Glomerular endothelial cell (primary cell): Measurements from ENCODE around the gene JARID2. TPM values are rescaled to one million over a fixed set of nuclear protein-coding genes. Genes with fewer than 3 reads are reported as not detected.

Experiments
- DNase-seq: peaks from one replicate; pipeline ENCODE4 v3.0.0-alpha.2; 2011; ENCODE audit warnings: low read depth, low spot score; ENCODE audit errors: extremely low read depth
- total RNA-seq: library from RNA; depleted of rRNA; stranded (reverse); fragments of >200 nt; gene quantifications from 2 replicates; pipeline ENCODE4 v1.2.3, GENCODE V29; 2015

The JARID2 gene
- 10.2 and 16.7 TPM in 2 replicates for total RNA-seq

GRCh38 chr6:15245361-15246216, at the start of gene JARID2:
TSS of gene JARID2 (plus strand) at chr6:15246069. CDS start at chr6:15246540, 471 bp downstream.
- DNase-seq, result peak; percentile 82

- no peak for DNase-seq
Observed at GRCh38 chr6:15200087-15200486, 45.8 kb upstream of the JARID2 start.

DNA sequence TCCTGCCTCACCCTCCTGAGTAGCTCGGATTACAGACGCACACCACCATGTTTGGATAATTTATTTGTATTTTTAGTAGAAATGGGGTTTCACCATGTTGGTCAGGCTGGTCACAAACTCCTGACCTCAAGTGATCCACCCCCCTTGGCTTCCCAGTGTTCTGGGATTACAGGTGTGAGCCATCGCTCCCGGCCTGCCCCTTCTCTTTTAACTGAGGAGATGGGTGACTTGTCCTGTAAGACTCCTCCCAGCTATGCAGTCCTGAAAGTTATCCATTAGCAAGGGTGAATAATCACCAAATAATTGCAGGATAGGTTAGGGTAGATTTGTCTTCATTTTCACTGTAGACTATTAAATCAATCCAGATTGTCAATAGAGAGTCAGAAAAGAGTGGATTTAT, 40.5 kb upstream of the JARID2 start:
- DNase-seq, result no peak

DNA sequence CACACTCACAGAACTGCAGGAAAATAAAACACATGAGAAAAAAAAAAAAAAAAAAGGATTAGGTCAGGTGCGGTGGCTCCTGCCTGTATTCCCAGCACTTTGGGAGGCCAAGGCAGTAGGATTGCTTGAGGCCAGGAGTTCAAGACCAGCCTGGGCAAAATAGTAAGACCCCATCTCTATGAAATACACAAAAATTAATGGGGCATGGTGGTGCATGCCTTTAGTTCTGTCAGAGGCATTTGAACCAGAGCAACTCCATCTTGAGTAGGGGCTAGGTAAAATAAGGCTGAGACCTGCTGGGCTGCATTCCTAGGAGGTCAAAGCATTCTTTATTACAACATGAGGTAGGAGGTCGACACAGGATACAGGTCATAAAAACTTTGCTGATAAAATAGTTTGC, 39.0 kb upstream of the JARID2 start:
- DNase-seq, result no peak

DNA sequence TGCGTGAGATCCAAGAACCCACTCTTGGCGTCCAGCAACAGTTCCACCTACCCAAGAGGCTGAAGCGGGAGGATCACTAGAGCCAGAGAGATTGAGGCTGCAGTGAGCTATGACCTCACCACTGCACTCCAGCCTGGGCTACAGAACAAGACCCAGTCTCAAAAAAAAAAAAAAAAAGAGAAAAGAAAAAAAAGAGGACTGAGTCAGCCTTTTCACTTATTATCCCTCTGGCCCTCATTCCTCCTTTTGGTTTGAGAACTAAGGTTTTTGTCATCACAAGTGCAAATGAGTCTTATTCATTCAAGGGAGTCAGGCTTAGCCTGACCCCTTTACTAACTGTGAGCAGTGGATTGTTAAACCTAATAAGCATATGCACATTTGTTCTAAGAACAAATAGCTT, 37.9 kb upstream of the JARID2 start:
- no peak for DNase-seq

GRCh38 chr6:15213838-15214400, 31.9 kb upstream of the JARID2 start:
- no peak for DNase-seq

- no peak for DNase-seq
Observed at GRCh38 chr6:15218401-15218800, 27.5 kb upstream of the JARID2 start.

DNA sequence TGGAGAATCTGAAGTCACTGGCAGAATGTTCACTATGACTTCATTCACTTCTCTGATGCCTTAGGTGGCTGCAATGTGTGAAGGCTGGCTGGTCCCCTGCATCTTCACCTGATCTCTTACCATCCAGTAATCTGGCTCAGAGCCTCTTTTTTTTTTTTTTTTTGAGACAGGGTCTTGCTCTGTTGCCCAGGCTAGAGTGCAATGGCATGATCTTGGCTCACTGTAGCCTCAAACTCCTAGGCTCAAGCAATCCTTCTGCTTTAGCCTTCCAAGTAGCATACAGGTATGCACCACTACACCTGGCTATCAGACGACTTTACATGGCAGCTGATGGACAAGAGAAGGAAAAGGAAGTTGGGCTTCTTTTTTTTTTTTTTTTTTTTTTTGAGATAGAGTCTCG, 25.8 kb upstream of the JARID2 start:
- no peak for DNase-seq

GRCh38 chr6:15227827-15228318, 18.0 kb upstream of the JARID2 start:
- no peak for DNase-seq

DNA sequence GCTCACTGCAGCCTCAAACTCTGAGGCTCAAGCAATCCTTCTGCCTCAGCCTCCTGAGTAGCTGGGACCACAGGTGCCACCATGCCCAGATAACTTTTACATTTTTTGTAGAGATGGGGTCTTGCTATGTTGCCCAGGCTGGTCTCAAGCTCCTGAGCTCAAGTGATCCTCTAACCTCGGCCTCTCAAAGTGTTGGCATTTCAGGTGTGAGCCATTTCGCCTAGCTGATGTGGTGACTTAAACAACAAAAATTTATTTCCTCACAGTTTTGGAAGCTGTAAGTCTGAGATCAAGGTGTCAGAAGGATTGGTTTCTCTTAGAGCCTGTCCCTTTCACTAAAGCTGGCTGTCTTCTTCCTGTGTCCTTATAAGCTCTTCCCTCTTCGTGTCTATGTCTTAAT, 15.0 kb upstream of the JARID2 start:
- DNase-seq, result no peak

- no peak for DNase-seq
Observed at GRCh38 chr6:15232836-15233510, 12.9 kb upstream of the JARID2 start.

DNA sequence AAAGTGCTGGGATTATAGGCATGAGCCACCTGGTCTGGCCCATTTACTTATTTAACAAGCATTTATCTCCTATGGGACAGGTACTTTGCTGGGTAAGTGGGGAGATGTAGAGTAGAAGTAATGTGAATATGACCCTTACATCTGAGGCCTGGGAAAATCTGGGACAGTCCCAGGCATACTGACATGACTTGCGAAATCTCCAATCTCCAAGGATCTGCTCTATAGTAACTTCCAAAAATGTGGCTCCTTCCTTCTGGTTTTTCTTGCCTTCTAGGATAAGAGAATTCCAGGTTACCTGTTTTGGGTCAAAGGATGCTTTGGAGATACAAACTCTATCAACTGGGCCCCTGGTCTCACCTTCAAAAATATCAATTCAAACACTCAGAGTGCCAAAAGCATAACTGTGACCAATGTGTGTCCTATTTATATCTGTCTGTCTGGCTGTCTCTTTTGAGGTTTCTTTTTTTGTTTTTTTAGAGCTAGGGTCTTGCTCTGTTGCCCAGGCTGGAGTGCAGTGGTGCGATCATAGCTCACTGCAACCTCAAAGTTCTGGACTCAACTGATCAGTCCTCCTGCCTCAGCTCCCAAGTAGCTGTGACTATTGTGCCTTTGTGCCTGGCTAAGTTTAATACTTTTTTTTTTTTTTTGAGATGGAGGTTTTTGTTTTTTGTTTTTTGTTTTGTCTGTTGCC, 11.7 kb upstream of the JARID2 start:
- DNase-seq, result no peak

GRCh38 chr6:15239616-15240364, 6.1 kb upstream of the JARID2 start:
- no peak for DNase-seq

GRCh38 chr6:15242503-15242902, 3.4 kb upstream of the JARID2 start:
- no peak for DNase-seq

DNA sequence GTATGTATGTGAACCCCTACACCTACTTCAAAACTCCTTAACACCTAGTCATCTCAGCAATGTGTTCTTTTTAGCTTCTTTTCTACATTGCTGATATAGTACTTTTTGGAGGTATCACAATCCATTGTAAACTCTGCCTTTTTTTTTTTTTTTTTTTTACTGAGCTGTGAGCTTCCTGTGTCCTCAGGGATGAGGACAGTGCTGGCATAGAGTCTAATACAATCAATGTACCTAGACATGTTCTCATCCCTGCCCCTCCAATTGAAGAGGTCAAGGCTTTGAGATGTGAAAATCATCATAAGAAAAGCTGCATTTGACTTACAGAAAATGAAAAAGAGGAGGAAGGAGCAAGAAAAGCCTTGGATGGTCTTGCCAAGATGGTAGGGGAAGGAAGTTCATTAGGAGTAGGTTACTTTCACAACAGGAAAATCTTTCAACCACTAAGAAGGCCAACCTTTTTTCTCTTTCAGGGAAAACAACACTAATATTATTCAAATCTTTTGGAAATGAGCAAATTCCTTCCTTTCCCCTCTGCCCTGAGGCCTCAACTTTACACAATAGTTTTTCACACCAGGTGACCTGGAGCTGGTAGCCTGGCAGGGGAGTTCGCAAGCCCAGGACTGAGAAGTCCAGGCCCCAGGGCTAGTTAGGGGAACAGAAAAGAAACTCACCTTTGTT, 2.8 kb upstream of the JARID2 start:
- DNase-seq, result no peak

DNA sequence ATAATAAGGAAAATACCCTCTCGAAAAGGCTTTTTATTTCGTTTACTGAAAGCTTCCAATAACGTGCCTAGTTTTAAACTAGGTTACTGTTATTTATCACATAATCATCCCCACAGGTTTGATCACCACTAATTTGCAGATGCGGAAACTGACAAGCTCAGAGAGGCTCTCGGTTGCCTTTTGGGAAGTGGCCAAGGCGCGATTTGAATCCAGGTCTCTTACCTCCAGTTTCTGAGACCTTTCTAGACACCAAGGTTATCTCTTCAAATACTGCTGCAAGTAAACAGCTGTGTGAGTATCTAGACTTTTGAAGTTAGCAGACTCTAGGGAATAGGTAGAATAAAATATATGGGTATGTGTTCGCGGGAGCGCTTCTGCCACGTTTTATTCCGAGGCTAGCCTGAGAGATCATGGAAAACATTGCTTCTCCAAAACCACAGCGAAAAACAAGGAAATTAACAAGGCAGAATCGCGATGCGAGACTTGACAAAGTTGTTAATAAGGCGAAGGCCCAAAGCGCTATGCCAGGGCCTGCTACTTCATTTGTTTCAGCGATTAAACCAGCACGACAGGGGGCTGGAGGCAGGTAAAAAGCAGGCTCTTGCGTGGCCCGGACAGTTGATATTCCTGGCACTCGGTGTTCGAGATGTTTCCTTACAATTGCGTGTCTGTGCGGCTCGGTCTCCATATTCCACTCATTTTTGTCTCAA, 1.8 kb upstream of the JARID2 start:
- DNase-seq, result no peak

- no peak for DNase-seq
Observed at GRCh38 chr6:15244620-15245360, 1.1 kb upstream of the JARID2 start.

DNA sequence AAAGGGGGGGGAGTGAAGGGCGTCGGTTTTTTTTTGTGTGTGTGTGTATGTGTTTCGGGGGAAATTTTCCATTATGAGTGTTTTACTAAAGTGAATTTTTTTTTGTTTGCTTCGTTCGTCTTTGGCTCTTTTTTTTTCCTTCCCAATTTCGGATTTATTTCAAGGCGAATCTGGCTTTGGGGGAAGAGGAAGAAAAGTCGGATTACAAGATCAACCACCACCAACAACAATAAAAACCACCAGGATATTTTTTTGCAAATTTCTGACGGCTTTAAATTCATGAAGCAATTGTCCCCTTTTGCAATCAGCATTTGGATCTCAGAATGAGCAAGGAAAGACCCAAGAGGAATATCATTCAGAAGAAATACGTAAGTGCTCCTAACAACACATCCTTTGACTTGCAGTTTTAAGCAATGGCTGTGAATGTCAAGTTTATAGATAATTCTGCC, 372 bp downstream of the JARID2 start:
- DNase-seq, result no peak
